ENCODE measurements around the gene ST8SIA6. TPM values are rescaled to one million over a fixed set of nuclear protein-coding genes. Genes with fewer than 3 reads are reported as not detected.

The ST8SIA6 gene
- total RNA-seq, 2 donors from 2014 or later, result 0.33 to 1.1 TPM

GRCh38 chr10:17387861-17388503 lies 66.4 kb downstream of the ST8SIA6 start:
- no peak for TF ChIP-seq CTCF (conservative IDR thresholded peaks at IDR 0.05)
- Histone ChIP-seq H3K27ac (ENCODE audit: low read depth, low read length) (no peak overlapping the region), H3K4me1 (ENCODE audit: control insufficient read depth, insufficient read depth, low read length) (peaks cover 6% of the 10 kb centered on the region), H3K36me3 (ENCODE audit: control insufficient read depth, insufficient read depth, low read length) (no peaks in the 10 kb centered on the region), H3K4me3 (ENCODE audit: low read length) (peak overlapping the region; percentile 33), H3K27me3 (ENCODE audit: control insufficient read depth, insufficient read depth, low read length, poor library complexity, severe bottlenecking) (peaks cover 18% of the 10 kb centered on the region), H3K9ac (ENCODE audit: extremely low read depth, low read length, poor library complexity, severe bottlenecking) (no peak overlapping the region), H3K9me3 (ENCODE audit: control insufficient read depth, low read length) (peaks cover 25% of the 10 kb centered on the region)
- Mint-ChIP-seq H3K4me1 (peaks cover 27% of the 10 kb centered on the region), H3K27ac (peak overlapping the region; percentile 78), H3K27me3 (ENCODE audit: insufficient read depth) (peaks cover 31% of the 10 kb centered on the region), H3K9me3 (peaks cover 23% of the 10 kb centered on the region), H3K4me3 (peak overlapping the region; percentile 3), H3K36me3 (ENCODE audit: low read depth) (peaks cover 8% of the 10 kb centered on the region)
- 39 to 45% methylated on average over 3 to 6 of the region's 6 CpGs for WGBS, 2 experiments (ENCODE audit: insufficient coverage in 1 of 2, insufficient read length in 1 of 2)
- DNase-seq, result peak; percentile 64

- no peak for DNase-seq
- no peaks in the 10 kb centered on the region for H3K36me3 ChIP-seq (ENCODE audit: control insufficient read depth, insufficient read depth, low read length)
- no peak overlapping the region for H3K9ac ChIP-seq (ENCODE audit: extremely low read depth, low read length, poor library complexity, severe bottlenecking)
- peaks cover 29% of the 10 kb centered on the region for H3K4me1 Mint-ChIP-seq
- peaks cover 23% of the 10 kb centered on the region for H3K27me3 Mint-ChIP-seq (ENCODE audit: insufficient read depth)
- peaks cover 6% of the 10 kb centered on the region for H3K4me1 ChIP-seq (ENCODE audit: control insufficient read depth, insufficient read depth, low read length)
- no peak overlapping the region for H3K27ac ChIP-seq (ENCODE audit: low read depth, low read length)
- H3K27me3 ChIP-seq (ENCODE audit: control insufficient read depth, insufficient read depth, low read length, poor library complexity, severe bottlenecking), result peaks cover 12% of the 10 kb centered on the region
- 95 to 97% methylated on average over 13 to 15 of the region's 15 CpGs for WGBS, 2 experiments (ENCODE audit: insufficient coverage in 1 of 2, insufficient read length in 1 of 2)
- no peak overlapping the region for H3K4me3 ChIP-seq (ENCODE audit: low read length)
- peaks cover 8% of the 10 kb centered on the region for H3K36me3 Mint-ChIP-seq (ENCODE audit: low read depth)
- H3K9me3 ChIP-seq (ENCODE audit: control insufficient read depth, low read length), result peaks cover 25% of the 10 kb centered on the region
- peaks cover 23% of the 10 kb centered on the region for H3K9me3 Mint-ChIP-seq
- TF ChIP-seq CTCF (conservative IDR thresholded peaks at IDR 0.05), result no peak
- H3K27ac Mint-ChIP-seq, result no peak overlapping the region
- no peak overlapping the region for H3K4me3 Mint-ChIP-seq
These were observed 67.7 kb downstream of the ST8SIA6 start for GRCh38 chr10:17386616-17387075.

GRCh38 chr10:17386021-17386420 lies 68.4 kb downstream of the ST8SIA6 start:
- H3K27ac Mint-ChIP-seq, result no peak overlapping the region

More at GRCh38 chr10:17386021-17386420, 68.4 kb downstream of the ST8SIA6 start:
- Mint-ChIP-seq H3K4me1 (peaks cover 30% of the 10 kb centered on the region), H3K27me3 (ENCODE audit: insufficient read depth) (peaks cover 23% of the 10 kb centered on the region), H3K9me3 (peaks cover 23% of the 10 kb centered on the region), H3K36me3 (ENCODE audit: low read depth) (peaks cover 8% of the 10 kb centered on the region), H3K4me3 (no peak overlapping the region)
- Histone ChIP-seq H3K9me3 (ENCODE audit: control insufficient read depth, low read length) (peaks cover 25% of the 10 kb centered on the region), H3K27me3 (ENCODE audit: control insufficient read depth, insufficient read depth, low read length, poor library complexity, severe bottlenecking) (peaks cover 12% of the 10 kb centered on the region), H3K9ac (ENCODE audit: extremely low read depth, low read length, poor library complexity, severe bottlenecking) (no peak overlapping the region), H3K36me3 (ENCODE audit: control insufficient read depth, insufficient read depth, low read length) (no peaks in the 10 kb centered on the region), H3K4me1 (ENCODE audit: control insufficient read depth, insufficient read depth, low read length) (peaks cover 6% of the 10 kb centered on the region), H3K4me3 (ENCODE audit: low read length) (no peak overlapping the region), H3K27ac (ENCODE audit: low read depth, low read length) (no peak overlapping the region)
- DNase-seq, result no peak
- no peak for TF ChIP-seq CTCF (conservative IDR thresholded peaks at IDR 0.05)
- 91 to 97% methylated on average over 9 to 18 of the region's 18 CpGs for WGBS, 2 experiments (ENCODE audit: insufficient coverage in 1 of 2, insufficient read length in 1 of 2)
